Sciatic nerve (tissue), 2 donors: Measurements from ENCODE around the gene AMZ2. TPM values are rescaled to one million over a fixed set of nuclear protein-coding genes. Genes with fewer than 3 reads are reported as not detected.
"Not testable (repeated sequence)": the region's sequence is repeated elsewhere in the genome, so short reads cannot be mapped to it uniquely, and the experiment has no call there.

Source experiments
- ATAC-seq: fragments of 200-7000 bp; cut with Tn5 transposase; one replicate; pipeline ENCODE4 v1.9.1; 2020; ENCODE audit warnings: mild to moderate bottlenecking, moderate library complexity
- DNase-seq: peaks from one replicate; pipeline ENCODE4 v3.0.0-alpha.2; 2020; ENCODE audit warnings: low spot score
- intact Hi-C: fragments of 100-400 bp; cut with DNase I; formaldehyde crosslinking; loops from one replicate; pipeline ENCODE4 v1.14.2; 2022
- total RNA-seq: library from RNA; stranded (reverse); fragmentation: NEBNext Ultra II Directional; extraction: Animal tissue kit (Norgen Biotek cat#: 25700); gene quantifications from one replicate; pipeline ENCODE4 v1.2.1, GENCODE V29; 2021
- donor health status: DM: no; HTN: no; CAD: no.
- donor health status: DM: no; HTN: no; CAD: no.

The AMZ2 gene
- total RNA-seq, 1 donor from 2014 or later, result 62.1 TPM

GRCh38 chr17:68215453-68215852, 32.4 kb upstream of the AMZ2 start:
- ATAC-seq, intact Hi-C loops, DNase-seq: not testable (repeated sequence)

GRCh38 chr17:68219429-68219828, 28.4 kb upstream of the AMZ2 start:
- ATAC-seq, DNase-seq, intact Hi-C loops: not testable (repeated sequence)

GRCh38 chr17:68220186-68220585, 27.7 kb upstream of the AMZ2 start:
- intact Hi-C loops, ATAC-seq, DNase-seq: not testable (repeated sequence)

GRCh38 chr17:68220786-68221185, 27.1 kb upstream of the AMZ2 start:
- DNase-seq, ATAC-seq, intact Hi-C loops: not testable (repeated sequence)

GRCh38 chr17:68221786-68222185, 26.1 kb upstream of the AMZ2 start:
- ATAC-seq (no peak), DNase-seq (no peak)
- intact Hi-C loops, result no loop called here

- intact Hi-C loops, result no loop called here
- ATAC-seq (no peak), DNase-seq (no peak)
Measured at GRCh38 chr17:68222606-68223005, 25.2 kb upstream of the AMZ2 start.

- ATAC-seq, intact Hi-C loops, DNase-seq: not testable (repeated sequence)
Measured at GRCh38 chr17:68225055-68225454, 22.8 kb upstream of the AMZ2 start.

- ATAC-seq, intact Hi-C loops, DNase-seq: not testable (repeated sequence)
Measured at GRCh38 chr17:68228039-68228680, 19.7 kb upstream of the AMZ2 start.

GRCh38 chr17:68228817-68229570, 18.8 kb upstream of the AMZ2 start:
- intact Hi-C loops, result no loop called here
- no peak for DNase-seq
- no peak for ATAC-seq

GRCh38 chr17:68229619-68230018, 18.2 kb upstream of the AMZ2 start:
- DNase-seq (no peak), ATAC-seq (no peak)
- intact Hi-C loops, result no loop called here

GRCh38 chr17:68231131-68231530, 16.7 kb upstream of the AMZ2 start:
- ATAC-seq, intact Hi-C loops, DNase-seq: not testable (repeated sequence)

GRCh38 chr17:68231541-68231940, 16.3 kb upstream of the AMZ2 start:
- DNase-seq (no peak), ATAC-seq (no peak)
- intact Hi-C loops, result no loop called here

GRCh38 chr17:68232741-68233140, 15.1 kb upstream of the AMZ2 start:
- DNase-seq, intact Hi-C loops: not testable (repeated sequence)
- ATAC-seq, result peak; percentile 82

- DNase-seq, intact Hi-C loops, ATAC-seq: not testable (repeated sequence)
Measured at GRCh38 chr17:68234726-68235335, 13.0 kb upstream of the AMZ2 start.

- DNase-seq, intact Hi-C loops, ATAC-seq: not testable (repeated sequence)
Measured at GRCh38 chr17:68235336-68235791, 12.5 kb upstream of the AMZ2 start.

- DNase-seq, intact Hi-C loops: not testable (repeated sequence)
- ATAC-seq, result peak; percentile 79
Measured at GRCh38 chr17:68237369-68238163, 10.3 kb upstream of the AMZ2 start.

GRCh38 chr17:68238164-68238870, 9.5 kb upstream of the AMZ2 start:
- ATAC-seq, result no peak
- intact Hi-C loops, result no loop called here
- DNase-seq, result no peak

GRCh38 chr17:68238871-68239253, 9.0 kb upstream of the AMZ2 start:
- ATAC-seq (no peak), DNase-seq (no peak)
- intact Hi-C loops, result no loop called here
